Mesothelial cell of epicardium (in vitro differentiated cells): Measurements from ENCODE around the gene MSH3. TPM values are rescaled to one million over a fixed set of nuclear protein-coding genes. Genes with fewer than 3 reads are reported as not detected.

ENCODE experiments used
- DNase-seq, 2 experiments: peaks; one replicate each; pipeline ENCODE4 v3.0.0; 2021; ENCODE audit warnings: low spot score in 2 of 2; ENCODE audit not compliant: unreplicated experiment in 2 of 2
- H3K27ac Mint-ChIP-seq: 2 replicates; pipeline ENCODE4 v1.8.0; 2021; ENCODE audit warnings: mixed read lengths
- H3K27me3 Mint-ChIP-seq: 2 replicates; pipeline ENCODE4 v1.8.0; 2021; ENCODE audit warnings: low read depth, mixed read lengths
- H3K36me3 Mint-ChIP-seq: 2 replicates; pipeline ENCODE4 v1.8.0; 2021; ENCODE audit warnings: mixed read lengths
- H3K4me1 Mint-ChIP-seq: 2 replicates; pipeline ENCODE4 v1.8.0; 2021; ENCODE audit warnings: mixed read lengths
- H3K4me3 Mint-ChIP-seq: 2 replicates; pipeline ENCODE4 v1.8.0; 2021; ENCODE audit warnings: mild to moderate bottlenecking, moderate library complexity, mixed read lengths
- H3K9me3 Mint-ChIP-seq: 2 replicates; pipeline ENCODE4 v1.8.0; 2021; ENCODE audit warnings: mixed read lengths
- CTCF ChIP-seq: fragments of 200-600 bp; sonication (generic); IDR thresholded peaks from one replicate; pipeline ENCODE4 v1.5.0; 2021; ENCODE audit warnings: antibody characterized with exemption; ENCODE audit not compliant: unreplicated experiment
- total RNA-seq: library from RNA; stranded (reverse); gene quantifications from 3 replicates; pipeline ENCODE4 v1.2.1, GENCODE V29; 2021

Gene MSH3
- total RNA-seq, 1 donor from 2014 or later, result 18.4 TPM

- TF ChIP-seq CTCF, result no peak
- no peaks in the 10 kb centered on the region for H3K27me3 Mint-ChIP-seq
- peaks cover 4% of the 10 kb centered on the region for H3K36me3 Mint-ChIP-seq
- H3K9me3 Mint-ChIP-seq, result peaks cover 6% of the 10 kb centered on the region
- peak overlapping the region; percentile 30 for H3K4me3 Mint-ChIP-seq
- DNase-seq, result no peak
- H3K4me1 Mint-ChIP-seq, result peaks cover 47% of the 10 kb centered on the region
- H3K27ac Mint-ChIP-seq, result peak overlapping the region; percentile 96
These were observed 265.3 kb downstream of the MSH3 start for GRCh38 chr5:80919678-80920196.

GRCh38 chr5:80920333-80920732 lies 265.9 kb downstream of the MSH3 start:
- no peaks in the 10 kb centered on the region for H3K27me3 Mint-ChIP-seq
- H3K4me1 Mint-ChIP-seq, result peaks cover 47% of the 10 kb centered on the region
- DNase-seq, result no peak
- no peak for TF ChIP-seq CTCF
- no peak overlapping the region for H3K4me3 Mint-ChIP-seq
- peak overlapping the region; percentile 96 for H3K27ac Mint-ChIP-seq
- H3K36me3 Mint-ChIP-seq, result peaks cover 4% of the 10 kb centered on the region
- H3K9me3 Mint-ChIP-seq, result peaks cover 6% of the 10 kb centered on the region

- H3K4me1 Mint-ChIP-seq, result peaks cover 46% of the 10 kb centered on the region
- no peak for DNase-seq
- H3K27me3 Mint-ChIP-seq, result no peaks in the 10 kb centered on the region
These were observed 266.6 kb downstream of the MSH3 start for GRCh38 chr5:80921026-80921425.

GRCh38 chr5:80925931-80926330 lies 271.5 kb downstream of the MSH3 start:
- no peak for TF ChIP-seq CTCF
- H3K4me3 Mint-ChIP-seq, result no peak overlapping the region
- peaks cover 4% of the 10 kb centered on the region for H3K36me3 Mint-ChIP-seq
- H3K9me3 Mint-ChIP-seq, result peaks cover 6% of the 10 kb centered on the region
- no peak overlapping the region for H3K27ac Mint-ChIP-seq
- H3K27me3 Mint-ChIP-seq, result no peaks in the 10 kb centered on the region
- H3K4me1 Mint-ChIP-seq, result peaks cover 5% of the 10 kb centered on the region
- no peak for DNase-seq

More at GRCh38 chr5:80921026-80921425, 266.6 kb downstream of the MSH3 start:
- no peak for TF ChIP-seq CTCF
- H3K4me3 Mint-ChIP-seq, result no peak overlapping the region
- peaks cover 4% of the 10 kb centered on the region for H3K36me3 Mint-ChIP-seq
- peak overlapping the region; percentile 96 for H3K27ac Mint-ChIP-seq
- peaks cover 6% of the 10 kb centered on the region for H3K9me3 Mint-ChIP-seq

Other genes starting within 250 kb of the MSH3 start
- gene ZFYVE16, start 246.6 kb upstream of the MSH3 start, total RNA-seq, result 67.6 to 76.6 TPM (median 75.1 TPM) in 3 replicates
- 1.5 to 2.3 TPM (median 1.9 TPM) in 3 replicates for gene FAM151B, start 166.6 kb upstream of the MSH3 start, total RNA-seq
- gene ANKRD34B, start 84.4 kb upstream of the MSH3 start, total RNA-seq, result 0.09 to 0.14 TPM in 2 of 3 replicates, not detected in the other
- gene DHFR, start 331 bp downstream of the MSH3 start, total RNA-seq, result 29.2 to 30.9 TPM (median 29.4 TPM) in 3 replicates